Hematopoietic multipotent progenitor cell treated with erythropoietin and hydrocortisone succinate and interleukin-3 and kit ligand, for 4 days (in vitro differentiated cells): ENCODE data around the gene ORAI2.
"Not testable (repeated sequence)": the region's sequence is repeated elsewhere in the genome, so short reads cannot be mapped to it uniquely, and the experiment has no call there.

Experiments
- DNase-seq: peaks from one replicate; pipeline ENCODE4 v3.0.0-alpha.2; 2015

The ORAI2 gene

GRCh38 chr7:102447311-102447710 is 13.9 kb downstream of the ORAI2 start:
- no peak for DNase-seq

- no peak for DNase-seq
Observed at GRCh38 chr7:102449136-102449535, 15.8 kb downstream of the ORAI2 start.

- peak; percentile 70 for DNase-seq
Observed at GRCh38 chr7:102450242-102450641, 16.9 kb downstream of the ORAI2 start.

GRCh38 chr7:102451371-102452054 is 18.1 kb downstream of the ORAI2 start:
- no peak for DNase-seq

- DNase-seq = no peak
Observed at GRCh38 chr7:102452451-102452850, 19.1 kb downstream of the ORAI2 start.

GRCh38 chr7:102453319-102453718 is 19.9 kb downstream of the ORAI2 start:
- DNase-seq = no peak

GRCh38 chr7:102454468-102454867 is 21.1 kb downstream of the ORAI2 start:
- DNase-seq = no peak

- DNase-seq = not testable (repeated sequence)
Observed at GRCh38 chr7:102454932-102455331, 21.6 kb downstream of the ORAI2 start.

GRCh38 chr7:102455596-102455995 is 22.2 kb downstream of the ORAI2 start:
- DNase-seq = no peak

GRCh38 chr7:102456327-102456726 is 23.0 kb downstream of the ORAI2 start:
- DNase-seq = no peak

- no peak for DNase-seq
Observed at GRCh38 chr7:102457352-102457924, 24.1 kb downstream of the ORAI2 start.

- no peak for DNase-seq
Observed at GRCh38 chr7:102459221-102459844, 26.0 kb downstream of the ORAI2 start.

GRCh38 chr7:102460467-102460866 is 27.1 kb downstream of the ORAI2 start:
- no peak for DNase-seq

- peak; percentile 41 for DNase-seq
Observed at GRCh38 chr7:102463841-102464576, 30.6 kb downstream of the ORAI2 start.

- DNase-seq = peak; percentile 98
Observed at GRCh38 chr7:102464577-102465280, 31.4 kb downstream of the ORAI2 start, which contains the start of the genes ALKBH4 and LRWD1. Gene ALKBH4 (minus strand): TSS chr7:102464863. CDS start chr7:102464836, 27 bp downstream. Gene LRWD1 (plus strand): TSS chr7:102464984. CDS start chr7:102465081, 97 bp downstream.

- no peak for DNase-seq
Observed at GRCh38 chr7:102466097-102466496, 32.7 kb downstream of the ORAI2 start.

- DNase-seq = no peak
Observed at GRCh38 chr7:102467581-102468477, 34.5 kb downstream of the ORAI2 start.

- DNase-seq = no peak
Observed at GRCh38 chr7:102468478-102469350, 35.3 kb downstream of the ORAI2 start.

- DNase-seq = no peak
Observed at GRCh38 chr7:102469351-102469971, 36.1 kb downstream of the ORAI2 start.
